HepG2 (cell line): ENCODE data around the gene TBC1D12. TPM values are rescaled to one million over a fixed set of nuclear protein-coding genes. Genes with fewer than 3 reads are reported as not detected.

Experiments
- ATM ChIP-seq: fragments of 450-650 bp; IDR thresholded peaks from 2 replicates; pipeline ENCODE4 v1.7.1; 2017; ENCODE audit warnings: mild to moderate bottlenecking, borderline replicate concordance
- CEBPZ ChIP-seq: IDR thresholded peaks from 2 replicates; pipeline ENCODE4 v1.6.1; 2012; ENCODE audit warnings: low read length, improper control_type of control experiment
- CREB1 ChIP-seq, 2 experiments: fragments of 450-650 bp in 1 of 2; IDR thresholded peaks; 2 replicates each; pipeline ENCODE4 v1.6.1; 2016 to 2017; ENCODE audit warnings: control low read depth in 1 of 2, mild to moderate bottlenecking in 1 of 2, missing compliant biosample characterization in 1 of 2, missing genetic modification characterization in 1 of 2
- FOXO4 ChIP-seq: sonication (generic); formaldehyde crosslinking; conservative IDR thresholded peaks from 2 replicates; pipeline ENCODE4 v1.8.1; 2023; ENCODE audit warnings: missing genetic modification reagents
- GTF3A ChIP-seq: sonication (generic); formaldehyde crosslinking; conservative IDR thresholded peaks from 2 replicates; pipeline ENCODE4 v1.4.0; 2020; ENCODE audit warnings: mild to moderate bottlenecking, missing genetic modification reagents
- HOXA7 ChIP-seq: sonication (generic); formaldehyde crosslinking; IDR thresholded peaks from 2 replicates; pipeline ENCODE4 v1.8.1; 2022; ENCODE audit warnings: mild to moderate bottlenecking, missing genetic modification reagents, moderate library complexity
- IRF1 ChIP-seq: sonication (generic); formaldehyde crosslinking; IDR thresholded peaks from 2 replicates; pipeline ENCODE4 v1.4.0; 2020; ENCODE audit warnings: low read depth, mild to moderate bottlenecking, missing genetic modification reagents
- JARID2 ChIP-seq: sonication (generic); formaldehyde crosslinking; IDR thresholded peaks from 2 replicates; pipeline ENCODE4 v1.8.1; 2023; ENCODE audit warnings: missing genetic modification reagents, inconsistent platforms; ENCODE audit not compliant: insufficient replicate concordance
- NFAT5 ChIP-seq: sonication (generic); formaldehyde crosslinking; IDR thresholded peaks from 2 replicates; pipeline ENCODE4 v1.4.0; 2020; ENCODE audit warnings: missing genetic modification reagents
- PHF21A ChIP-seq: sonication (generic); formaldehyde crosslinking; IDR thresholded peaks from 2 replicates; pipeline ENCODE4 v1.5.0; 2020; ENCODE audit warnings: mild to moderate bottlenecking, missing genetic modification reagents
- RAD51 ChIP-seq: fragments of 450-650 bp; IDR thresholded peaks from 2 replicates; pipeline ENCODE4 v1.6.1; 2016; ENCODE audit warnings: borderline replicate concordance
- SNAPC2 ChIP-seq: sonication (generic); formaldehyde crosslinking; IDR thresholded peaks from 2 replicates; pipeline ENCODE4 v1.8.1; 2022; ENCODE audit warnings: mild to moderate bottlenecking, missing genetic modification reagents
- ZNF20 ChIP-seq: sonication (generic); formaldehyde crosslinking; IDR thresholded peaks from 2 replicates; pipeline ENCODE4 v1.4.0; 2020; ENCODE audit warnings: mild to moderate bottlenecking, moderate library complexity, missing genetic modification reagents
- ZNF224 ChIP-seq: sonication (generic); formaldehyde crosslinking; IDR thresholded peaks from 2 replicates; pipeline ENCODE4 v1.5.0; 2020; ENCODE audit warnings: mild to moderate bottlenecking, missing genetic modification reagents
- ZNF230 ChIP-seq: sonication (generic); formaldehyde crosslinking; IDR thresholded peaks from 2 replicates; pipeline ENCODE4 v1.4.0; 2020; ENCODE audit warnings: mild to moderate bottlenecking, missing genetic modification reagents
- ZNF296 ChIP-seq: sonication (generic); formaldehyde crosslinking; conservative IDR thresholded peaks from 2 replicates; pipeline ENCODE4 v1.5.0; 2020; ENCODE audit warnings: mild to moderate bottlenecking, missing genetic modification reagents
- ZNF44 ChIP-seq: sonication (generic); formaldehyde crosslinking; IDR thresholded peaks from 2 replicates; pipeline ENCODE4 v1.5.1; 2020; ENCODE audit warnings: mild to moderate bottlenecking, missing genetic modification reagents
- ZNF460 ChIP-seq: sonication (generic); formaldehyde crosslinking; IDR thresholded peaks from 2 replicates; pipeline ENCODE4 v1.5.1; 2020; ENCODE audit warnings: missing genetic modification reagents, mild to moderate bottlenecking, borderline replicate concordance
- ZNF672 ChIP-seq: sonication (generic); formaldehyde crosslinking; IDR thresholded peaks from 2 replicates; pipeline ENCODE4 v1.8.1; 2022; ENCODE audit warnings: missing genetic modification reagents
- polyA plus RNA-seq, 8 experiments: library from polyadenylated mRNA; depleted of rRNA in 3 of 8; stranded (reverse) in 7 of 8; unstranded in 1 of 8; fragments of >200 nt; fragmentation: Illumina TruSeq in 4 of 8; extraction: Trizol in 4 of 8; gene quantifications; 2 replicates each; pipeline versions ENCODE4 v1.2.1 to v1.2.3, GENCODE V29; 2011 to 2016; ENCODE audit warnings: low read depth in 4 of 8, missing spikeins in 1 of 8, mixed read lengths in 1 of 8; ENCODE audit not compliant: insufficient read depth in 1 of 8
- total RNA-seq, 5 experiments: library from RNA; depleted of rRNA; stranded (reverse); fragments of >200 nt; fragmentation: Illumina TruSeq; extraction: Trizol; gene quantifications; 2 replicates each; pipeline ENCODE4 v1.2.3, GENCODE V29; 2016; ENCODE audit warnings: low read depth in 1 of 5

Gene TBC1D12
- total and polyA plus RNA-seq, 2 of the 13 experiments (the other 11 are each of a cell fraction or from before 2014, with no cell fraction given) = 5.7 to 6.2 TPM

GRCh38 chr10:94363251-94363565, 39.1 kb upstream of the TBC1D12 start (continued):
- TF ChIP-seq NFAT5 (CRISPR knock-in tag) (no peak), ATM (no peak), HOXA7 (no peak), ZNF20 (CRISPR knock-in tag) (peak; percentile 4; the same call in 1 of the 2 replicates), CEBPZ (no peak), JARID2 (no peak), RAD51 (no peak), IRF1 (CRISPR knock-in tag) (no peak), ZNF672 (CRISPR knock-in tag) (no peak), ZNF296 (CRISPR knock-in tag) (no peak), FOXO4 (CRISPR knock-in tag) (no peak), GTF3A (no peak), ZNF230 (CRISPR knock-in tag) (no peak), CREB1 (IDR thresholded peaks at IDR 0.05) (no peak), CREB1 (CRISPR knock-in tag; IDR thresholded peaks at IDR 0.05) (no peak), ZNF460 (CRISPR knock-in tag) (peak; percentile 4; the same call in 1 of the 2 replicates), ZNF44 (CRISPR knock-in tag) (0 out of 2 replicates have a peak, but pooled peaks have one; percentile 13), SNAPC2 (no peak), PHF21A (0 out of 2 replicates have a peak, but pooled peaks have one; percentile 5), ZNF224 (CRISPR knock-in tag) (0 out of 2 replicates have a peak, but pooled peaks have one; percentile 1)
